Brain pericyte (primary cell): ENCODE measurements around the gene ITGB1.

Source experiments
- DNase-seq: peaks from one replicate; pipeline ENCODE4 v3.0.0-alpha.2; 2012; ENCODE audit warnings: low read depth, low spot score

Gene ITGB1

DNA sequence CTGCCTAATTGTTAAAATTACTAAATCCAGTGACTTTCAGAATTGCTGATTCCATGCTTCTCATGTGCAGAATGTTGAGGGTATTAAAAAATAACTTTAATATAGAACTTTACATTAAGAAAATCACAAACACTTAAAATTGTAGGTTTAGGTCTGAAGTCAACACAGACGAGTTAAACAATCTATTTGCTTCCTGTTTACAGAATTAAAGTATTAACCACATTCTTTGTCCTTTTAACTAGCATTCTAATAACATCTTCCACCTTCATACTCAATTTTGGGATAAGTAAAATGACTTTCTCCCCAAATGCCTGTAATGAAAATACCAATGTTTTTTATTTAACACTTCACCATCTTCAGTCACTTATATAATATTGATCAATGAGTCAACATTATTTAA lies 2.2 kb downstream of the ITGB1 start:
- no peak for DNase-seq

DNA sequence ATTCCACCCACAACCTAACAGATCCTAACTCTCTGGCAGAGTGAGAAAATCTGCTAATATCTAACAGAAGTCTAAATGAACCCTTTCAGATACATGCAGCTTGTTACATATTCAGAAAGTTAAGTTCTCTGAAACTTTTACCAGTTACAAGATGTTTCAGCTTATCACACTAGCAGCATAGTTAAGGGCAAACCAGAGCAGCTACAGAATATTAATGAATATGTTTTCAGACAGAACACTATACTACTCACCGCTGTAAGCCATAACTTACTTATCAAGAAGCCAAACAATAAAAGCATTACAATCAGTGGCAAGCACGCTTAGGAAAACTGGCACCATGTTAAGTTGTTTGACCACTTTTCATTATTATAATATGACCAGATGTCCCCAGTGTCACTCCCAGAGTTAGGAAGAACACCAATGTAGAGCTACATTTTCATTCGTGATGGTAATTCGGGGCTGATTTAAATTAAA lies 2.7 kb downstream of the ITGB1 start:
- DNase-seq = no peak

GRCh38 chr10:32954545-32955298 lies 3.3 kb downstream of the ITGB1 start:
- DNase-seq = no peak

DNA sequence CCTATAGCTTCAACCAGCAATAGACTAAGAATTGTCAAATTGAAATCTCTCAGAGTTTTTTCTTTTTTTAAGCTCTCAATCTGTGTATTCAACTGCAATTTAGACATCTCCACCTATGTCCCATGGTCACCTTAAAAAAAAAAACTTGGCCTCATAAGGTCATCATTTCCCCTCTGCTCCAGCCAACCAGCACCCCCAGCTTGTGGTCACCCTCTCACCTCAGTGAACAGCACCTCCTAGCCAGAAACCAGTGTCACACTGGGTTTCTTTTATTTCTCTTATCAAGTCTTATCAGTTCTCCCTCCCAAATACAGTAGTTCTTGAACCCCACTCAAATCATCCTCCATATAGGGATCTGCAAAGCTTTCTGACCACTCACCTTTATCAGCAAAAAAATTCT lies 4.0 kb downstream of the ITGB1 start:
- DNase-seq = no peak

- DNase-seq = no peak
Measured at GRCh38 chr10:32953277-32953927, 4.6 kb downstream of the ITGB1 start.

DNA sequence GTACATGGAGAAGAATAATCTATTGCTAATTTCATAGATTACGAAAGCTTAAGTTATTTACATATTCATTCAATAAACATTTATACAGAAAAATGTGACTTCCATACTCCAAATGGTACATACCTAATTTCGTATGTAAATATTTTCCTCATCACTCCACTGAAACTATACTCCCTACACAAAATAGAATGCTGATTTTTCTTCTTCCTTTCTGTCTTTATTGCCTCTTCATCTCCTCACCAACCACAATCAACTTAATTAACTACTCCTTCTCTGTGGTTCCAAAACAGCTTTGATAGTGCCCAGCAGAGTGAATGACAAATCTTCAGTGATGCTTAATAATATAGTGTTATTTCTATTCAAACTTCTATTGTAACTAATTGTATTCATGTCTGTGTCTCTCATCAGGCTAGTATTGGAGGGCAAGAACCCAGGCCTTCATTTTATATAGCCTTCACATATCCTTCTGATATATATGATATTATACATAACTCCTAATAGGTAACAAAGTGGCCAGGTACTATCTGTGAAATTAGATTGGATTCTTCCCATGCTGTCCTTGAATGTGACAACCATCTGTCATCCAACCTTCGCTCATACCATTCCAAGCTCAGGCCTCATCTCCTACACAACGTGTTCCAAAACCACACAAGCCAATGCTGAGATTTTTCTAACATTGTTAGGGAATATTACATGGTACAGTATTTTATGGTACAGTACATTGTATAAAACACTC lies 5.3 kb downstream of the ITGB1 start:
- no peak for DNase-seq

- DNase-seq = no peak
Measured at GRCh38 chr10:32952094-32952493, 5.9 kb downstream of the ITGB1 start.

GRCh38 chr10:32951111-32951510 lies 6.9 kb downstream of the ITGB1 start:
- DNase-seq = no peak

DNA sequence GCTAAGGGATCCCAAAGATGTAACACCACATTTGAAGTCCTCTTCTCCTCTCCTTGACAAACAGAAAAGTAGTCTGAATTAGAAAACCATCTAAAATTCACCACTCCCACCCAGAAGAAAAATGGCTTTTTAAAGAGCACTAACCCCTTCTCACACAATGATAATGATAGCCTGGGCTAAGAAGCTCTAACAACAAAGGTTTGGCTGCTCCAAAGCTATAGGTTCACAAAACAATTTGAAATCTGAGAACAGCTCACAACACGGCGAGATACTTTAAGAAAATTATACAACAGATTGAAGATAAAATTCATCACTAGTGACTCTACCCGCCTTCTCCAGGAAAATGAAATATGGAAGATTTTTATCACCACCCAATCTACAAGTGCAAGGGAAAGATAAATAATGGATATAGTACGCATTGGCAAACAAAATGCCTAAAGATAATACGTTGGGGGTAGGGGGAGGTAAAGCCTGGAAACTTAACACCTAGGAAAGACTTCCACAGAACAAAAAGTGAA lies 7.4 kb downstream of the ITGB1 start:
- DNase-seq = no peak

DNA sequence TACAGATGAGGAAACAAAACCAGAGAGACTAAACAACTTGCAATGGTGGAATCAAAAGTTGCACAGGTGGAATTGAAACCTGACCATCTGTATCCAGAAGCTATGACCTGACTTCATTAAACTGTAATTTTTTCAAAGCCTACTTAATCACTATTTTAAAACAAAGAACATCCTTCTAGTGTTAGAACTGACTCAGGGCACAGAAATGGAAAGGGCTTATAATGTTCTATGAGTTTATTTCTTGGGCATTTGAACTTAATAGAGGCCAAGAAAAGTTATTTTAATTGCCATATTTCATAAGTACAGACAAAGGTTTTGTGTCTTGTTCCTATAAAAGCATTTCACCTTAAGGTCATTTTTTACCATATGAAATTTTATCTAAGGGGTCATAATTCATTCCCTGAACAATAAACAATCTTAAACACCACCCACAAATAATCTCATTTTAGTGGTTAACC lies 8.8 kb downstream of the ITGB1 start:
- DNase-seq = no peak

- DNase-seq = no peak
Measured at GRCh38 chr10:32948451-32948850, 9.6 kb downstream of the ITGB1 start.

DNA sequence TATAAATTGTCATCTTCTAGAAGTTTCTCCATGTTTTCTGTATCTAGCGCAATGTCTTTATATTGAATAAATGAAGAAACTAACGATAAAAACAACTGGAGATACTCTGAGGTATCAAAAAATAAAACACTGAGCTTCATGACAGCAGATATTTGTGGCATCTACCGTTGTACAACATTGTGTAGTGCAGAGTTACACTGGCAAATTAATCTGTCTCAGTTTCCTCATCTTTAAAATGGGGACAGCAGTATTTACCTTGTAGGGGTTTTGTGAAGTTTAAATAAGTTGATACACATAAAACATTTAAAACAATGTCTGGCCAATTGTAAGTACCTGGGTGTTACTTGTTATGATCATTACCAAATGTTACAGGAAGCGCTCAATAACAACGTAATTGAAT lies 10.4 kb downstream of the ITGB1 start:
- no peak for DNase-seq

GRCh38 chr10:32946108-32946507 lies 11.9 kb downstream of the ITGB1 start:
- no peak for DNase-seq

DNA sequence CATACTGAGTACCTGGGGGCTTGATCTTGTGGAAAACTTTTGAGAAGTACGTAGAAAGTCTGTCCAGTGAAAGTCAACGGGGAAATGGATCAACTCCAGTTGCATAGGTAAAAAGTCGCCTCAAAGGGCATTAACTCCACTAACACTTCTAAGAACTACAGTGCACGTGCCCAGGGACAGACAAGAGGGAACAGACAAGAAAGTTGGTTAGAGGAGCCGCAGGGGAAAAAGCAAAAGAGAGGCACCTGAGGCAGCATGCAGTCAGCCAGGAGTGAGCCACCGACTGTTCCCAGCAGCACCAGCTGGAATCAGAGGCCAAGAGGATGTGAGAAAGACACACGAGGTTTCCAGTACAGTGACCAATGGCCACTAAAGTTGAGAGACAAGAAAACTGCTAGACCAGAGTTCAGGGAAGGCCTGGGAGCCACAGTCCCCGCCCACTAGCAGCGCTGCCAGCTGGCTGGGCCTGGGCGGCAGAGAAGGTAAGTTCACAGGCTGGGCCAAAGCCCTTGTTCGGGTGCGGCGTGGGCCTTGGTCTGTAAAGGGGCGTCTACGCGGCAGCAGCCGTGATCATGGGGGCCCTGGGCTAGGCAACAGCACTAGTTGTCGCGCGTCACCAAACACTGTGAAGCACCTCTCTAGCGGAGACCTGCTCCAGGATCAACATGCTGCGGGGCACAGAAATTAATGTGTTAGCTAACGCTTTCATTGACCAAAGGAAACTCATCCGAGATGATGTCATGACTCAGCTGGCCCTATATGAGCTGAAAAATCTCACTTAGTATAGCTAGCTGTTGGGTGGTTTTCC lies 14.0 kb downstream of the ITGB1 start:
- DNase-seq = no peak

DNA sequence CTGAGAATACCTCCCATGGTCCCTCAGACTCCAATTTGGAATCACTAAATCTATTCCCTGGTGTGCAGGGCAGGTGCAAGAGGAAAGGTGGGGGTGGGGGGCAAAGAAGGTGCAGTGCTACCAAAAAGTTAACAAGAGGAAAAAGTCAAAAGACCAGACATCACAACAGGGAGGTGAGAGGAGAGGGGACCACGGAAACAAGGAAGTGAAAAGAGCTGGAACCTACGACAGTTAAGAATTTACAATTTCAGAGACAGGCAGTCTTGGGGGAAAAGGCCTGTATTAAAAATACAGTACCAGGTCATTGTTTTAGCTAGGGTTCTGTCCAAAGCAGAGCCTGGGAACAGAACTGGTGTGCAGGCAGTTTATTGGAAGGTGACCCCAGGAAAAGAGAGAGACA lies 14.6 kb downstream of the ITGB1 start:
- no peak for DNase-seq

DNA sequence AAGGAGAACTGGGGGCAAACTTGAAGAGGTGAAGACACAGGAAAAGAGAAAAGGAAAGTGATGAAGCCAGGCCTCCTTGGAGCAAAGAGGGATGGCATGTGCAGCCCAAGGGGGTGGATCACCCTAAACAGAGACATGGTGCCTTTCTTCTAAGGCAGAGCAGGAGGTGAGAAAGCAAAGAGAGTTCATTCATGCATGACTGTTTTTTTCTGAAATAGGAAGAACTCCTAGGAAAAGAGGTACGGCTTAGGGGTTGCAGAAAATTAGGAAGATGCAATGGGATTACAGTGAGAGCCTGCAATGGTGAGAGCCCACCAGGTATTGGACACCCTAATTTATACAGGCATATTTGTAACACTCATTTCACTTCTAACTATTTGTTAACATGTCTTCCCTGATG lies 15.9 kb downstream of the ITGB1 start:
- no peak for DNase-seq

DNA sequence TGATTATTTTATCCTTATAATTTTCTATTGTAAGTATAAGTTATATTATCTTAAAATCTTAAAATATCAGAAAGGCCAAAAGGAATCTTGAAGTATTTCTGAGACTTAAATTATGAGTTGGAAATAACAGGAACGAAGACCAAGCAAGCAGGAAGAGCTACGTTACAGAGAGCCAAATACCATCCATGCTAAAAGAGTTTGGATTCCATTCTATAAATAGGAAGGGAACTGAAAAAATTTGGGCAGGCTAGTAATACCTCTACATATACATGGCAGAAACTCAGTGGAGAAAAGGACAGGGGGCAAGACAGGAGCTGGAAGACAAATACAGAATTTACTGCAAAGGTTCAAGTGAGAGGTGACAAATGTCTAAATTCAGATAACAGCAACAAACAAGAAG lies 16.7 kb downstream of the ITGB1 start:
- no peak for DNase-seq

- no peak for DNase-seq
Measured at GRCh38 chr10:32940321-32941301, 17.4 kb downstream of the ITGB1 start.

DNA sequence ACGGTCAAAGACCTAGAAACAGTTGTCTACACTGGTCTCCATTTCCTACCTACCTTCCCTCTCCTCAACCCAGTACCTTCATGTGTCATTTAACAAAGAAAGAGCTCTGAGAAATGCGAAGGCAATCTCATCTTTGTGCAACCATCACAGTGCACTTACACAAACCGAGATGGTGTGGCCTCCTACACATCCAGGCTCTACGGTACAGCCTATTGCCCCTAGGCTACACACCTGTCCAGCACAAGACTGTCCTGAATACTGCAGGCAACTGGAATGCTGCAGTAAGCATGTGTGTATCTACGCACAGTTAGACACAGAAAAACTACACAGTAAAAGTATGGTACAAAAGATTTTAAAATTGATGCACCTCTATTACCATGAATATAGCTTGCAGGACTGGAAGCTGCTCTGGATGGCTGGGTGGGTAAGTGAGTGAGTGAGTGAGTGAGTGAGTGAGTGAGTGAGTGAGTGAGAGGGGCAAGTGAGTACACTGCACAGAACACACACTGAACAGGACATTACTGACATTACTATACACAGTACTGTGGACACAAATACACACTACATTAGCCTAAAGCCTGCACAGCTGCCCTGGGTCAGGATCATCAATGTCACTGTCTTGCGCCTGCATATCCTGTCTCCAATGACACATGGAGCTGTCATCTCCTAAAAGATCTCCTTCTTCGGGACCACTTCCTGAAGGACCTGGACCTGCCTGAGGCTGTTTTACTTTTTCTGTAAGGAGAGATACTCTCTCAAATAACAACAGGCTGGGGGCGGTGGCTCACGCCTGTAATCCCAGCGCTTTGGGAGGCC lies 18.5 kb downstream of the ITGB1 start:
- DNase-seq = no peak
